B cell (primary cell): ENCODE results near the gene MBTD1.

Experiments
- CTCF ChIP-seq: fragments of 200-600 bp; IDR thresholded peaks from one replicate; pipeline ENCODE4 v1.8.0; 2022; ENCODE audit warnings: antibody characterized with exemption, mild to moderate bottlenecking
- EZH2 ChIP-seq: IDR thresholded peaks from 2 replicates; pipeline ENCODE4 v1.6.1; 2012; ENCODE audit warnings: borderline replicate concordance, low read depth, mild to moderate bottlenecking, moderate library complexity, low read length; ENCODE audit not compliant: insufficient read depth, poor library complexity, severe bottlenecking

- TF ChIP-seq CTCF = no peak
- TF ChIP-seq EZH2 = no peak
Observed at GRCh38 chr17:51257150-51258081, 2.4 kb downstream of the MBTD1 start.
